Heart left ventricle (tissue), 16 donors: Measurements from ENCODE around the gene ZEB1. TPM values are rescaled to one million over a fixed set of nuclear protein-coding genes. Genes with fewer than 3 reads are reported as not detected.
A peak's percentile ranks its signal among the peaks of the same experiment; 100 is the strongest.

Experiments
- ATAC-seq, 4 donors: fragments of 200-7000 bp; cut with Tn5 transposase; one replicate each; pipeline ENCODE4 v1.9.1; 2020 to 2022; ENCODE audit warnings: moderate library complexity in 4 of 4, mild to moderate bottlenecking in 3 of 4, moderate number of reproducible peaks in 1 of 4
- DNase-seq, 5 donors: peaks; one replicate each; pipeline ENCODE4 v3.0.0-alpha.2; 2020
- H3K27ac ChIP-seq, 12 donors: fragments of 200-600 bp; sonication (generic) in 4 of 12; one replicate each; pipeline versions ENCODE4 v1.5.0 to v1.8.0; 2016 to 2022; ENCODE audit warnings: mild to moderate bottlenecking in 2 of 12
- H3K27me3 ChIP-seq, 9 donors: fragments of 200-600 bp; sonication (generic) in 2 of 9; one replicate each; pipeline versions ENCODE4 v1.5.1 to v1.8.0; 2016 to 2022; ENCODE audit warnings: mild to moderate bottlenecking in 3 of 9
- H3K36me3 ChIP-seq, 9 donors: fragments of 200-600 bp; sonication (generic) in 2 of 9; one replicate each; pipeline versions ENCODE4 v1.5.0 to v1.8.0; 2018 to 2022; ENCODE audit warnings: mild to moderate bottlenecking in 2 of 9
- H3K4me1 ChIP-seq, 12 donors: fragments of 200-600 bp; sonication (generic) in 4 of 12; one replicate each; pipeline versions ENCODE4 v1.5.0 to v1.8.0; 2016 to 2022; ENCODE audit warnings: mild to moderate bottlenecking in 3 of 12
- H3K4me3 ChIP-seq, 12 donors: fragments of 200-600 bp; sonication (generic) in 4 of 12; one replicate each; pipeline versions ENCODE4 v1.5.0 to v1.8.0; 2017 to 2022; ENCODE audit warnings: mild to moderate bottlenecking in 9 of 12, moderate library complexity in 4 of 12
- H3K9me3 ChIP-seq, 12 donors: fragments of 200-600 bp; sonication (generic) in 4 of 12; one replicate each; pipeline versions ENCODE4 v1.5.0 to v1.8.0; 2016 to 2022; ENCODE audit warnings: mild to moderate bottlenecking in 1 of 12
- CTCF ChIP-seq, 12 donors: fragments of 200-600 bp; sonication (generic) in 4 of 12; IDR thresholded peaks; one replicate each; pipeline versions ENCODE4 v1.5.0 to v1.8.0; 2018 to 2022; ENCODE audit warnings: antibody characterized with exemption in 12 of 12, mild to moderate bottlenecking in 5 of 12
- POLR2A ChIP-seq, 2 donors: fragments of 450-650 bp; IDR thresholded peaks; one replicate each; pipeline ENCODE4 v1.6.1; 2017; ENCODE audit warnings: antibody characterized with exemption in 2 of 2, mild to moderate bottlenecking in 2 of 2, moderate library complexity in 2 of 2
- WGBS, 4 donors: extraction: QIAGEN DNeasy Blood & Tissue Kit in 2 of 4; methylation state at CpG; one replicate each; pipeline versions ENCODE4 v1.1.5 to v1.1.7; 2013 to 2018; 5-methylcytosine and 5-hydroxymethylcytosine counted together
- intact Hi-C, 10 donors: fragments of 100-400 bp; cut with DNase I; formaldehyde crosslinking; loops; one replicate each; pipeline versions ENCODE4 v1.11.1 to v1.14.2; 2022
- polyA plus RNA-seq, 2 donors: library from polyadenylated mRNA; stranded (reverse); fragments of 200-250 nt; gene quantifications; one replicate each; pipeline ENCODE4 v1.2.3, GENCODE V29; 2013
- total RNA-seq, 9 donors: library from RNA; depleted of rRNA in 2 of 9; stranded (reverse); fragments of >200 nt in 2 of 9; fragmentation: NEBNext Ultra II Directional in 3 of 9; extraction: Animal tissue kit (Norgen Biotek cat#: 25700) in 3 of 9; gene quantifications; one replicate each; pipeline versions ENCODE4 v1.1.0 to v1.2.4, GENCODE V29; 2016 to 2023
- donor health status: ischemic (EF 13 %, LVEDD 7.1; RV severe dilation, severe dysfunction).
- donor health status: healthy with polysubstance abuse.
- donor health status: DM: no; HTN: yes; CAD: no.
- donor health status: DM: no; HTN: no; CAD: no.
- donor health status: ischemic (EF 25% LVEDD 6.9; RV normal size, moderate dysfunction).
- donor health status: ischemic (EF 25% LVEDD 5.7; RV mildly dilated, moderate dysfunction).
- donor health status: healthy.
- donor health status: DM: yes; HTN: yes; CAD: no.
- donor health status: ischemic (EF 35%, LVEDD 5.7; RV mildly dilated, moderate dysfunction).
- donor health status: nonischemic (EF 11% LVEDD 7.7; RV severe dilation, severe dysfunction).
- donor health status: DM: yes; HTN: yes; CAD: no.
- donor health status: PGD.
- donor health status: ischemic (EF 29% LVEDD 5.4; RV normal size, mild dysfunction).
- donor health status: nonischemic (EF 23%, LVEDD 6.1; RV moderate dilation, normal function).

ZEB1 gene
- total and polyA plus RNA-seq, 11 donors: 15.4 to 135 (median 95.6) TPM

DNA sequence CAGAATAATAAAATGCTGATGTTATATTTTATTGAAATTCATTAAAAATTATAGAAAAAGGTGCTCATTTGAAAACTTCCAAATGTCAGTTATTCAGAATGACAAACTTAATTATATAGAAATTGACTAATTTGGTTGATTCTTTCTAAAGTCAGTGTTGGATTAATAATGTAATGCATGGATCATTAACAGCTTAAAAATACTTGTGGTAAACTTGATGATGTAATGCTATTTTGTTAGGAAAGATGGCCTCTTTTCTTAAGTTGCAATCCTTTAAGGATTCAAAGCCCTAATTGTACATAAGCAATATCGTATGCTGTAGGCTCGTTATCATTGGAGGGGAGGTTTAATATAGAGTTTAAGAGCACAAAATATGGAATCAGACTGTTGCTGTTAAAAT is 141.2 kb downstream of the ZEB1 start:
- no peak for DNase-seq
- no peak for TF ChIP-seq POLR2A (IDR thresholded peaks at IDR 0.05)
- TF ChIP-seq CTCF (IDR thresholded peaks at IDR 0.05): no peak
- ATAC-seq: no peak
- Histone ChIP-seq H3K4me3 (no peak overlapping the region), H3K27ac (no peak overlapping the region), H3K4me1 (peaks cover 0 to 23% (median 7%) of the 10 kb centered on the region in 12 donors), H3K9me3 (peaks cover 0 to 31% (median 21%) of the 10 kb centered on the region in 12 donors), H3K36me3 (peaks cover 2 to 44% (median 37%) of the 10 kb centered on the region in 9 donors), H3K27me3 (no peaks in the 10 kb centered on the region)
- intact Hi-C loops: loop anchor here in 3 of 10 donors (10.0 kb wide), 3 partner anchors 125 to 145 kb away; partner anchors contain the start of gene ZEB1 (in 1 of the 3)
- WGBS, 4 donors: 79 to 91% (median 87%) methylated on average over 2 of the region's 2 CpGs

DNA sequence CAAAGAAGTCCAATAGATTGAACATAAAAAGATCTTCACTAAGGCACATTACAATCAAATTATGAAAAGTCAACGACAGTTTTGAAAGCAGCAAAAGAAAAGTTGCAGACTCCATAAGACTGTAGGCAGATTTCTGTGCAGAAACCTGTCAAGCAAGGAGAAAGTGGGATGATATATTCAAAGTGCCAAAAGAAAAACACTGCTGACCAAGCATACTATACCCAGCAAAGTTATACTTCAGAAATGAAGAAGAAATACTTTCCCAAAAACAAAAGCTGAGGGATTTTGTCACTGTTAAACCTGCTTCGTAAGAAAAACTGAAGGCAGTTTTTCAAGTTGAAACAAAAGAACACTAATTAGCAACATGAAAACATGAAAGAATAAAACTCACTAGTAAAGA is 145.5 kb downstream of the ZEB1 start:
- ATAC-seq (no peak), DNase-seq (no peak)
- Histone ChIP-seq H3K27ac (no peak overlapping the region), H3K4me1 (peaks cover 0 to 9% (median 0%) of the 10 kb centered on the region in 12 donors), H3K9me3 (peaks cover 0 to 43% (median 25%) of the 10 kb centered on the region in 12 donors), H3K4me3 (no peak overlapping the region), H3K27me3 (no peaks in the 10 kb centered on the region), H3K36me3 (peaks cover 2 to 87% (median 70%) of the 10 kb centered on the region in 9 donors)
- intact Hi-C loops: loop anchor here in 3 of 10 donors (10.0 kb wide), 3 partner anchors 130 to 150 kb away; partner anchors contain the start of gene ZEB1 (in 1 of the 3)
- WGBS, 4 donors: 95 to 98% (median 98%) methylated on average over 2 of the region's 2 CpGs
- TF ChIP-seq POLR2A (IDR thresholded peaks at IDR 0.05) (no peak), CTCF (IDR thresholded peaks at IDR 0.05) (no peak)

GRCh38 chr10:31466313-31466712 is 147.3 kb downstream of the ZEB1 start:
- no peak overlapping the region for H3K27ac ChIP-seq
- no peak overlapping the region for H3K4me3 ChIP-seq
- TF ChIP-seq CTCF (IDR thresholded peaks at IDR 0.05) (no peak), POLR2A (IDR thresholded peaks at IDR 0.05) (no peak)
- peaks cover 2 to 82% (median 64%) of the 10 kb centered on the region in 9 donors for H3K36me3 ChIP-seq
- DNase-seq (no peak), ATAC-seq (no peak)
- intact Hi-C loops: loop anchor here in 3 of 10 donors (10.0 kb wide), 3 partner anchors 132 to 152 kb away; partner anchors contain the start of gene ZEB1 (in 1 of the 3)
- WGBS, 4 donors: 85 to 92% (median 89%) methylated on average over 1 of the region's 1 CpG
- H3K4me1 ChIP-seq: peaks cover 0 to 9% (median 0%) of the 10 kb centered on the region in 12 donors
- no peaks in the 10 kb centered on the region for H3K27me3 ChIP-seq
- peaks cover 0 to 43% (median 25%) of the 10 kb centered on the region in 12 donors for H3K9me3 ChIP-seq

DNA sequence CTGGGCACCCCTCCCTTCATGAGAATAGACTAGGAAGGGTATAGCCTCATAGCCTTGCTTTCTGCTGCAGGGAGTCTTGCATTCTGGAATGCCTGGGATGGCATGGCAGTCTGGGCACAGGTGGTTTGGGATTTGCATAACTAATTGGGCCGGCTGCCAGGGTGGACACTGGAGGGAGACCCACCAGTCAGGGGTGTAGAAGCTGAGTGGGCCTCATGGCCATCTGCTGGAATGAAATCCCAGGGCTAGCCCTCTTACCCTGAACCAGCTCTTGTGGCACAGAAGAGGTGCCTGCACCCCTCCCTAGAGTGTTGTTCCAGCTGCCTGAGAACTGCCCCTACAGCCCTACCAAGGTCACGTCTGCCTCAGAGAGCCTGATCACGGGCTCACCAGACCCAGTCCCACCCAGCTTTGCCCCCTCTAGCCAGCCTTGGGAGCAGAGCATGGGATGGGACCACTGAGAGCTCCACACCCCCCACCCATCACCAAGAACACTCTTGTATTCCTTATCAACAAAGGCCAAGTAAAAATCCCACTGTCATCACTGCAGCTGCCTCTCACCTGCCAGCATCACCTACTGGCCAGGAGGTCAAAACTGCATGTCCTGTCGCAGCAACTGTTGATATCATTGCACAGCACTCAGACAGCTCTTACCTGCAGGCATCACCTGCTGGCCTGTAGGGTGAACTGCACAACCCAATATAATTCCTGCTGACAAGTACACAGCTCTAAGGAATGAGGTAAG is 148.9 kb downstream of the ZEB1 start:
- ATAC-seq (peak; percentile 55 to 78 (median 68)), DNase-seq (peak in 3 of 5 donors; percentile 16 to 32 (median 26))
- Histone ChIP-seq H3K27me3 (no peaks in the 10 kb centered on the region), H3K4me1 (peaks cover 0 to 9% (median 0%) of the 10 kb centered on the region in 12 donors), H3K27ac (no peak overlapping the region), H3K36me3 (peaks cover 2 to 65% (median 48%) of the 10 kb centered on the region in 9 donors), H3K9me3 (peaks cover 0 to 34% (median 22%) of the 10 kb centered on the region in 12 donors), H3K4me3 (no peak overlapping the region)
- intact Hi-C loops: loop anchor here in 3 of 10 donors (10.0 kb wide), 3 partner anchors 133 to 153 kb away; partner anchors contain the start of gene ZEB1 (in 1 of the 3)
- TF ChIP-seq CTCF (IDR thresholded peaks at IDR 0.05) (peak in 11 of 12 donors; percentile 40 to 62 (median 48)), POLR2A (IDR thresholded peaks at IDR 0.05) (no peak)
- 79 to 91% (median 87%) methylated on average over 4 of the region's 4 CpGs for WGBS, 4 donors
